Smooth muscle cell of the umbilical artery (primary cell): ENCODE results near the gene TRIM44. TPM values are rescaled to one million over a fixed set of nuclear protein-coding genes. Genes with fewer than 3 reads are reported as not detected.

ENCODE experiments used
- total RNA-seq: library from RNA; depleted of rRNA; stranded (reverse); fragments of >200 nt; gene quantifications from 2 replicates; pipeline ENCODE4 v1.2.3, GENCODE V29; 2014

Gene TRIM44
- total RNA-seq, result 11.6 and 32.1 TPM in 2 replicates

GRCh38 chr11:35662649-35663407 is at the start of gene TRIM44:
TRIM44 (plus strand) TSS chr11:35662775; CDS start chr11:35663112, 337 bp downstream.

GRCh38 chr11:35617687-35618496 is 44.7 kb upstream of the TRIM44 start, which contains the start of gene FJX1:
FJX1 (plus strand) TSS chr11:35618460; CDS start chr11:35618637, 177 bp downstream.

Other genes starting within 250 kb of the TRIM44 start
- 0.30 and 0.32 TPM in 2 replicates for gene SLC1A2, start 243.2 kb upstream of the TRIM44 start, total RNA-seq
- 46.2 and 224 TPM in 2 replicates for gene PAMR1, start 137.2 kb upstream of the TRIM44 start, total RNA-seq
- gene FJX1, start 44.3 kb upstream of the TRIM44 start, total RNA-seq, result 13.7 and 33.4 TPM in 2 replicates